IMR-90 (cell line): ENCODE results near the gene ALK. TPM values are rescaled to one million over a fixed set of nuclear protein-coding genes. Genes with fewer than 3 reads are reported as not detected.

Source experiments
- ATAC-seq: fragments of 200-7000 bp; cut with Tn5 transposase; 2 replicates; pipeline ENCODE4 v1.9.1; 2020; ENCODE audit warnings: low read depth, mild to moderate bottlenecking, moderate library complexity
- BruUV-seq: library from RNA; stranded (reverse); fragments of 400-500 nt; replicated peaks from 2 replicates; lab custom pipeline; 2021; lab: Mats Ljungman, UMichigan
- CTCF ChIA-PET: fragments of 300-600 bp; formaldehyde crosslinking; extraction: SDS; loops from one replicate; lab custom pipeline; 2021; ENCODE audit warnings: antibody characterized with exemption; lab: Yijun Ruan, JAX
- POLR2A ChIA-PET: fragments of 300-600 bp; sonication (Branson Sonifier 250); formaldehyde crosslinking; loops from one replicate; lab custom pipeline; 2022; ENCODE audit warnings: antibody characterized with exemption; ENCODE audit not compliant: unreplicated experiment; lab: Charles Lee
- DNase-seq: peaks from one replicate; pipeline ENCODE4 v3.0.0; 2013
- H2AFZ ChIP-seq: replicated peaks from 2 replicates; pipeline ENCODE3; 2013; ENCODE audit warnings: low read length, mild to moderate bottlenecking; ENCODE audit not compliant: poor library complexity
- H2AK5ac ChIP-seq: 2 replicates; pipeline ENCODE4 v1.6.1; 2013; ENCODE audit warnings: low read depth, low read length, inconsistent platforms
- H2AK9ac ChIP-seq: replicated peaks from 2 replicates; pipeline ENCODE3; 2013; ENCODE audit warnings: mild to moderate bottlenecking, low read depth, low read length, moderate library complexity; ENCODE audit not compliant: poor library complexity
- H2BK120ac ChIP-seq: 2 replicates; pipeline ENCODE4 v1.6.1; 2013; ENCODE audit warnings: low read depth, low read length, inconsistent platforms
- H2BK15ac ChIP-seq: 3 replicates; pipeline ENCODE4 v1.6.1; 2013; ENCODE audit warnings: low read depth, low read length, inconsistent platforms
- H2BK20ac ChIP-seq: 2 replicates; pipeline ENCODE4 v1.6.1; 2013; ENCODE audit warnings: low read depth, mild to moderate bottlenecking, inconsistent platforms, low read length, moderate library complexity
- H2BK5ac ChIP-seq: 2 replicates; pipeline ENCODE4 v1.6.1; 2013; ENCODE audit warnings: mild to moderate bottlenecking, low read depth, low read length, inconsistent platforms; ENCODE audit not compliant: poor library complexity, severe bottlenecking
- H3K14ac ChIP-seq: replicated peaks from 2 replicates; pipeline ENCODE4 v1.6.1; 2013; ENCODE audit warnings: low read depth, low read length, inconsistent platforms
- H3K18ac ChIP-seq: 2 replicates; pipeline ENCODE4 v1.6.1; 2013; ENCODE audit warnings: low read depth, low read length, control low read depth
- H3K23ac ChIP-seq: 2 replicates; pipeline ENCODE4 v1.6.1; 2013; ENCODE audit warnings: low read depth, low read length, inconsistent platforms
- H3K27ac ChIP-seq: 2 replicates; pipeline ENCODE4 v1.5.1; 2013; ENCODE audit warnings: mild to moderate bottlenecking, control low read depth, low read length; ENCODE audit not compliant: insufficient read depth
- H3K27me3 ChIP-seq: 2 replicates; pipeline ENCODE4 v1.6.1; 2013; ENCODE audit warnings: low read length; ENCODE audit not compliant: control insufficient read depth, insufficient read depth
- H3K36me3 ChIP-seq: 2 replicates; pipeline ENCODE4 v1.6.1; 2013; ENCODE audit warnings: low read length, mixed read lengths; ENCODE audit not compliant: control insufficient read depth, insufficient read depth
- H3K4ac ChIP-seq: 2 replicates; pipeline ENCODE4 v1.6.1; 2013; ENCODE audit warnings: low read depth, low read length, inconsistent platforms
- H3K4me1 ChIP-seq: 2 replicates; pipeline ENCODE4 v1.6.1; 2013; ENCODE audit warnings: low read length, mixed read lengths; ENCODE audit not compliant: control insufficient read depth, insufficient read depth
- H3K4me2 ChIP-seq: 2 replicates; pipeline ENCODE4 v1.6.1; 2013; ENCODE audit warnings: low read depth, mild to moderate bottlenecking, control low read depth, low read length, moderate library complexity
- H3K4me3 ChIP-seq: 2 replicates; pipeline ENCODE4 v1.5.1; 2013; ENCODE audit warnings: low read depth, mild to moderate bottlenecking, control low read depth, low read length, moderate library complexity; ENCODE audit not compliant: insufficient read depth
- H3K56ac ChIP-seq: 2 replicates; pipeline ENCODE4 v1.6.1; 2013; ENCODE audit warnings: low read length, inconsistent platforms; ENCODE audit not compliant: insufficient read depth; ENCODE audit errors: extremely low read depth
- H3K79me1 ChIP-seq, 2 experiments: 2 replicates each; pipeline ENCODE4 v1.6.1; 2013; ENCODE audit warnings: low read length in 2 of 2, inconsistent platforms in 1 of 2, low read depth in 1 of 2
- H3K9ac ChIP-seq: 2 replicates; pipeline ENCODE4 v1.6.1; 2013; ENCODE audit warnings: low read depth, low read length, control low read depth
- H3K9me1 ChIP-seq: 2 replicates; pipeline ENCODE4 v1.6.1; 2013; ENCODE audit warnings: low read length, inconsistent platforms; ENCODE audit not compliant: insufficient read depth
- H3K9me3 ChIP-seq: 2 replicates; pipeline ENCODE4 v1.6.1; 2013; ENCODE audit warnings: low read length; ENCODE audit not compliant: control insufficient read depth, insufficient read depth
- H4K20me1 ChIP-seq: 2 replicates; pipeline ENCODE4 v1.6.1; 2013; ENCODE audit warnings: low read length, inconsistent platforms; ENCODE audit not compliant: insufficient read depth
- H4K5ac ChIP-seq: 2 replicates; pipeline ENCODE4 v1.6.1; 2013; ENCODE audit warnings: mild to moderate bottlenecking, low read depth, low read length, control low read depth
- H4K8ac ChIP-seq, 2 experiments: 2 replicates each; pipeline ENCODE4 v1.6.1; 2013; ENCODE audit warnings: low read depth in 2 of 2, low read length in 2 of 2, control low read depth in 1 of 2, inconsistent platforms in 1 of 2
- H4K91ac ChIP-seq: 2 replicates; pipeline ENCODE4 v1.6.1; 2013; ENCODE audit warnings: low read depth, low read length, inconsistent platforms; ENCODE audit not compliant: insufficient read depth
- CHD1 ChIP-seq: IDR thresholded peaks from 2 replicates; pipeline ENCODE4 v1.6.1; 2012; ENCODE audit warnings: low read depth, low read length, improper control_type of control experiment
- MAFK ChIP-seq: IDR thresholded peaks from 2 replicates; pipeline ENCODE4 v1.6.1; 2012; ENCODE audit warnings: low read depth, low read length, improper control_type of control experiment
- MAZ ChIP-seq: IDR thresholded peaks from 2 replicates; pipeline ENCODE4 v1.6.1; 2012; ENCODE audit warnings: low read depth, mild to moderate bottlenecking, low read length, improper control_type of control experiment, moderate library complexity, borderline replicate concordance
- NFE2L2 ChIP-seq: fragments of 150-350 bp; IDR thresholded peaks from 2 replicates; pipeline ENCODE4 v1.6.1; 2016; ENCODE audit warnings: low read depth, mild to moderate bottlenecking, low read length
- RFX5 ChIP-seq: IDR thresholded peaks from 2 replicates; pipeline ENCODE4 v1.8.0; 2012; ENCODE audit warnings: low read depth, mild to moderate bottlenecking, low read length, moderate library complexity
- WGBS, 2 experiments: methylation state at CpG; one replicate each; pipeline versions ENCODE4 v1.1.5 to v1.1.7; 2013; ENCODE audit warnings: missing lambda C conversion rate in 2 of 2; ENCODE audit not compliant: insufficient read length in 1 of 2; ENCODE audit errors: extremely low coverage in 2 of 2; 5-methylcytosine and 5-hydroxymethylcytosine counted together
- dilution Hi-C: fragments of 300-500 bp; cut with HindIII; formaldehyde crosslinking; loops from one replicate; pipeline ENCODE4 v1.14.3; 2018; ENCODE audit warnings: low sequenced_read_pairs; ENCODE audit not compliant: unreplicated experiment
- in situ Hi-C: fragments of 300-500 bp; cut with MboI; formaldehyde crosslinking; loops from 3 replicates; pipeline ENCODE4 v1.14.3; 2019; ENCODE audit warnings: low sequenced_read_pairs, inconsistent platforms, mixed read lengths
- intact Hi-C: fragments of 100-400 bp; cut with micrococcal nuclease; formaldehyde crosslinking; loops from 2 replicates; pipeline ENCODE4 v1.10.0; 2022
- polyA plus RNA-seq, 3 experiments: library from polyadenylated mRNA; depleted of rRNA; stranded (reverse); fragments of >200 nt; gene quantifications; 2 replicates each; pipeline ENCODE4 v1.2.3, GENCODE V29; 2012; ENCODE audit warnings: low replicate concordance in 1 of 3
- total RNA-seq: library from RNA; depleted of rRNA; stranded (reverse); fragments of >200 nt; gene quantifications from 2 replicates; pipeline ENCODE4 v1.2.3, GENCODE V29; 2012
- TF ChIP-seq, protein P1 (sequence below): conservative IDR thresholded peaks from 2 replicates; pipeline ENCODE4 v1.5.1; 2012; ENCODE audit warnings: mild to moderate bottlenecking, low read depth, low read length, improper control_type of control experiment

Gene ALK
- total and polyA plus RNA-seq, 2 of the 4 experiments (the other 2 are of a cell fraction), result not detected

DNA sequence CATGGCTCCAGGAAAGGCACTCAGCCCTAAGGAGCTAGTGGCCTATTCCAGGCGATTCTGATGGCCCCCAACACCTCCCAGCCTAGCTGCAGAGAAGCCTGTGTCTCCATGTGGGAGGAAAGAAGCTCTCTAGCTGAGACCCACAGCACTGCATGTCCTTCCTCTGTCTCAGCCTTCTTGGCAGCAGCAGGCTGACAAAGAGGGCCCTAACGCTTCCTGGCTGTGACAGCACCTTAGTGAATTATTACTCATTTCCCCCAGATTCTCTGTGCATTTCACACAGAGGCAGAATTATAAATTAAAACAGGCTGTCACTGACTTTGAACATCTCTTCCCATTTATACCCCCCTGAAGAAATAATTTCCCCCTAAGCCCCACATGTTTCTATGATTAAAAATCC, 599.4 kb downstream of the ALK start:
- H3K27ac ChIP-seq, result no peak overlapping the region
- ChIA-PET CTCF (interaction anchor here (1.3 to 1.6 kb wide), 2 partner anchors 10 to 13 kb away, joined by 3 to 6 read pairs; no protein-coding TSS in a partner anchor), POLR2A (no interaction called here)
- H4K20me1 ChIP-seq, result no peaks in the 10 kb centered on the region
- H3K56ac ChIP-seq, result no peak overlapping the region
- no peak overlapping the region for H2AFZ ChIP-seq
- no peak overlapping the region for H3K9ac ChIP-seq
- H3K4me1 ChIP-seq, result no peaks in the 10 kb centered on the region
- H3K36me3 ChIP-seq, result no peaks in the 10 kb centered on the region
- intact Hi-C loops (no loop called here), dilution Hi-C loops (no loop called here), in situ Hi-C loops (loop anchor here (25.0 kb wide), 1 partner anchor 515 kb away; no protein-coding TSS in a partner anchor)
- WGBS, 2 experiments, result no CpG with 5 or more reads among the region's 2 CpGs
- H2BK15ac ChIP-seq, result no peak overlapping the region
- H2BK120ac ChIP-seq, result no peak overlapping the region
- no peak overlapping the region for H3K23ac ChIP-seq
- H2AK9ac ChIP-seq, result no peak overlapping the region
- H3K4me2 ChIP-seq, result no peak overlapping the region
- ATAC-seq, result no peak
- no peak overlapping the region for H2BK20ac ChIP-seq
- H3K79me1 ChIP-seq, result no peaks in the 10 kb centered on the region
- H3K4ac ChIP-seq, result no peak overlapping the region
- H3K14ac ChIP-seq, result no peak overlapping the region
- no peaks in the 10 kb centered on the region for H3K9me1 ChIP-seq
- BruUV-seq, result no TSS peak
- no peak overlapping the region for H3K4me3 ChIP-seq
- H3K18ac ChIP-seq, result no peak overlapping the region; the same call in 1 of the 2 replicates
- H4K91ac ChIP-seq, result no peak overlapping the region
- peaks cover 20% of the 10 kb centered on the region for H3K27me3 ChIP-seq
- H2BK5ac ChIP-seq, result no peak overlapping the region
- TF ChIP-seq MAZ (no peak), RFX5 (no peak), MAFK (no peak), NFE2L2 (no peak), CHD1 (no peak)
- TF ChIP-seq, protein P1, sequence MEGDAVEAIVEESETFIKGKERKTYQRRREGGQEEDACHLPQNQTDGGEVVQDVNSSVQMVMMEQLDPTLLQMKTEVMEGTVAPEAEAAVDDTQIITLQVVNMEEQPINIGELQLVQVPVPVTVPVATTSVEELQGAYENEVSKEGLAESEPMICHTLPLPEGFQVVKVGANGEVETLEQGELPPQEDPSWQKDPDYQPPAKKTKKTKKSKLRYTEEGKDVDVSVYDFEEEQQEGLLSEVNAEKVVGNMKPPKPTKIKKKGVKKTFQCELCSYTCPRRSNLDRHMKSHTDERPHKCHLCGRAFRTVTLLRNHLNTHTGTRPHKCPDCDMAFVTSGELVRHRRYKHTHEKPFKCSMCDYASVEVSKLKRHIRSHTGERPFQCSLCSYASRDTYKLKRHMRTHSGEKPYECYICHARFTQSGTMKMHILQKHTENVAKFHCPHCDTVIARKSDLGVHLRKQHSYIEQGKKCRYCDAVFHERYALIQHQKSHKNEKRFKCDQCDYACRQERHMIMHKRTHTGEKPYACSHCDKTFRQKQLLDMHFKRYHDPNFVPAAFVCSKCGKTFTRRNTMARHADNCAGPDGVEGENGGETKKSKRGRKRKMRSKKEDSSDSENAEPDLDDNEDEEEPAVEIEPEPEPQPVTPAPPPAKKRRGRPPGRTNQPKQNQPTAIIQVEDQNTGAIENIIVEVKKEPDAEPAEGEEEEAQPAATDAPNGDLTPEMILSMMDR, result no peak
- H3K9me3 ChIP-seq, result no peaks in the 10 kb centered on the region
- H4K8ac ChIP-seq, result no peak overlapping the region
- no peak overlapping the region for H4K5ac ChIP-seq
- no peak overlapping the region for H2AK5ac ChIP-seq
- DNase-seq, result no peak
